ENCODE results near the gene HMGN4. TPM values are rescaled to one million over a fixed set of nuclear protein-coding genes. Genes with fewer than 3 reads are reported as not detected.

The HMGN4 gene
- total RNA-seq, 1 experiment from 2014 or later, result 103 TPM

DNA sequence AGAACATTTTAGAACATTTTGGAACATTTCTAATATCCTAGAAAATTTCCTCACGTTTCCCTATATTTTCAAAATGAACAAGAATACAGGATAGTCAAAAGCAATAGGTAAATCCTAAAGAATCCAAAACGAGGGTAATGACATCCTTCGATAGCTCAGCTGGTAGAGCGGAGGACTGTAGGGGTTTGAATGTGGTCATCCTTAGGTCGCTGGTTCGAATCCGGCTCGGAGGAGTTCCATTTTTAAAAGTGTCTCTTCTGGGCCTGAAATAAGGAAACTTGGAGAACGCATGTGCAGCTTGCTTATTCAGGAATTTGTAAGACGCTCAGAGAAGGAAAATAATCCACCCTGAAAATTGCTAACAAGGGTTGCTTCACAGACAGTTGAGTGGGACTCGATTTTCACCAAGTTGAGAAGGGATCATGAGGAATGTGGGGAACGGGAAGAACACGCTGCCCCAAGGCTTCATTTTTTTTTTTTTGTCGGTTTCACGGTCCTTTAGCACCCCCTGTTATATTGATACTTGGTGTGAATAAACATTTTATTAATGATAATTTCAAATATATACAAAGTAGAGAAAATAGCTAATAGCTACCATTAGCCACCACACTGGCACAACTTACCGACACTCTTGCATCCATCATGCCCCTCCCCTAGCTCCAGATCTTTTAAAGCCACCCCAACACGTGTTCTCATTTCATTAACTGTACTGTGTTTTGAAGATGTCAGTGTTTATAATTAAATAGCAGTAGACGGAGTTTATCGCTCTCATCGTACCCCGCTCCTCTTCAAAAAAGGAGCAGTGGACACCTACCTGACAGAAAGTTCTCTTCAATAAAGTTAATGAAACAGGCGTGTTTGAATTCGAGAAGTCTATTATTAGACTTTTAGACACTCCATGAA lies 56.8 kb downstream of the HMGN4 start:
- in situ Hi-C loops (cut with HindIII; ENCODE audit: low pct_unique_long_range_greater_than_20kb, low sequenced_read_pairs), result no loop called here
- DNase-seq (ENCODE audit: low read depth, low spot score), result peak; percentile 94

DNA sequence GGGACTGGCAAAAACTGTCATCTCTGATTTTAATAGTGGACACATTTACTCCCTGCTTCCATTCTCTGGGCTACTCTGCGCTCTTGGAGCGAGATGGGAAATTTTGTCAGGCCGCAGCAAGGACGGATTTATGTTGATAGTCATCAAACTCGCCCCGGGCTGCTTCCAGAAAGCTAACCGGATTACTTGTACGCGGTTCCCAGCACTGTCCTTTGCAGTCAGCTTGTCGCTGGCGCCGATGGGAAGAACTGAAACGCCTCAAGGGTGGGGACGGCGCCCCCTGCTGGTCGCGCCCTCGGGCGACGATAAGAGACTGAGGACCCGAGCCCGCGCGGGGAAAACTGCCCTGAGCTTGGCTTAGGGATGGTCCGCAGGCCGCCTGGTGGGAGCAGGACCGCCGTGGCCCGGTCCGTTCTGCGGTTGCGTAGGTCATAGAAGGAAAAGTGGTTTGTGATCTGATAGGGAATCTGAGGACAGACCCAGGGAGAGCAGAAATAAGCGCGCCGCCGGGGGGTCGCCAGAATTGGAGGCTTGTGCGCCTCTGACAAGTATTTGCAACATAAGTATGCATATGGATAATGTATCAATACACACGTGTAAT lies 57.6 kb downstream of the HMGN4 start:
- DNase-seq (ENCODE audit: low read depth, low spot score), result peak; percentile 94
- in situ Hi-C loops (cut with HindIII; ENCODE audit: low pct_unique_long_range_greater_than_20kb, low sequenced_read_pairs), result no loop called here

Small RNA genes lying within 50 kb of the gene (small RNA-seq; reads per million reads assigned to genes)
- gene RNU6-502P, result 0 reads per million in 2 experiments

Other genes starting within 250 kb of the HMGN4 start
- gene BTN3A2, start 173.2 kb upstream of the HMGN4 start, total RNA-seq (2014; rRNA removed; shearing (Covaris generic)), result 50.9 and 54.3 TPM in 2 replicates
- 56.0 and 62.1 TPM in 2 replicates for gene BTN2A2, start 155.3 kb upstream of the HMGN4 start, total RNA-seq (2014; rRNA removed; shearing (Covaris generic))
- 23.7 and 29.1 TPM in 2 replicates for gene BTN3A1, start 136.1 kb upstream of the HMGN4 start, total RNA-seq (2014; rRNA removed; shearing (Covaris generic))
- gene BTN3A3, start 97.9 kb upstream of the HMGN4 start, total RNA-seq (2014; rRNA removed; shearing (Covaris generic)), result 9.1 and 9.9 TPM in 2 replicates
- gene BTN2A1, start 80.4 kb upstream of the HMGN4 start, total RNA-seq (2014; rRNA removed; shearing (Covaris generic)), result 15.1 and 16.7 TPM in 2 replicates
- not detected in 2 replicates for gene BTN1A1, start 38.1 kb upstream of the HMGN4 start, total RNA-seq (2014; rRNA removed; shearing (Covaris generic))
- 34.3 and 35.1 TPM in 2 replicates for gene ABT1, start 58.6 kb downstream of the HMGN4 start, total RNA-seq (2014; rRNA removed; shearing (Covaris generic))
- 47.5 and 54.1 TPM in 2 replicates for gene ZNF322, start 121.4 kb downstream of the HMGN4 start, total RNA-seq (2014; rRNA removed; shearing (Covaris generic))